Hindlimb muscle (tissue), 1 donor: ENCODE data around the gene BCAS3. TPM values are rescaled to one million over a fixed set of nuclear protein-coding genes. Genes with fewer than 3 reads are reported as not detected.

ENCODE experiments used
- DNase-seq: peaks from one replicate; pipeline ENCODE4 v3.0.0-alpha.2; 2013
- polyA plus RNA-seq: library from polyadenylated mRNA; unstranded; fragments of 120-200 nt; gene quantifications from one replicate; pipeline ENCODE4 v1.2.1, GENCODE V29; 2013; ENCODE audit not compliant: insufficient read length

The BCAS3 gene
- polyA plus RNA-seq, 1 donor, result 9.2 TPM

- no peak for DNase-seq
Measured at GRCh38 chr17:61073799-61074513, 396.3 kb downstream of the BCAS3 start.

- DNase-seq, result no peak
Measured at GRCh38 chr17:61075988-61076387, 398.3 kb downstream of the BCAS3 start.

GRCh38 chr17:61076621-61077031, 399.0 kb downstream of the BCAS3 start:
- no peak for DNase-seq

- no peak for DNase-seq
Measured at GRCh38 chr17:61081959-61082358, 404.3 kb downstream of the BCAS3 start.

GRCh38 chr17:61084260-61084659, 406.6 kb downstream of the BCAS3 start:
- no peak for DNase-seq

GRCh38 chr17:61087024-61087423, 409.4 kb downstream of the BCAS3 start:
- no peak for DNase-seq

- DNase-seq, result no peak
Measured at GRCh38 chr17:61088556-61088955, 410.9 kb downstream of the BCAS3 start.

GRCh38 chr17:61091096-61091495, 413.4 kb downstream of the BCAS3 start:
- DNase-seq, result no peak

GRCh38 chr17:61097781-61098180, 420.1 kb downstream of the BCAS3 start:
- no peak for DNase-seq

GRCh38 chr17:61106354-61106753, 428.7 kb downstream of the BCAS3 start:
- DNase-seq, result no peak

GRCh38 chr17:61116577-61116976, 438.9 kb downstream of the BCAS3 start:
- no peak for DNase-seq

- DNase-seq, result no peak
Measured at GRCh38 chr17:61117983-61118382, 440.3 kb downstream of the BCAS3 start.

GRCh38 chr17:61118871-61119270, 441.2 kb downstream of the BCAS3 start:
- DNase-seq, result no peak

GRCh38 chr17:61122326-61122913, 444.8 kb downstream of the BCAS3 start:
- DNase-seq, result no peak

- no peak for DNase-seq
Measured at GRCh38 chr17:61124562-61124961, 446.9 kb downstream of the BCAS3 start.

GRCh38 chr17:61126473-61127249, 449.0 kb downstream of the BCAS3 start:
- no peak for DNase-seq

GRCh38 chr17:61127960-61128359, 450.3 kb downstream of the BCAS3 start:
- DNase-seq, result no peak

GRCh38 chr17:61128661-61129115, 451.0 kb downstream of the BCAS3 start:
- no peak for DNase-seq

- no peak for DNase-seq
Measured at GRCh38 chr17:61129267-61130254, 451.9 kb downstream of the BCAS3 start.

GRCh38 chr17:61130330-61130729, 452.7 kb downstream of the BCAS3 start:
- no peak for DNase-seq

GRCh38 chr17:61131585-61131984, 453.9 kb downstream of the BCAS3 start:
- no peak for DNase-seq

GRCh38 chr17:61132524-61132923, 454.9 kb downstream of the BCAS3 start:
- no peak for DNase-seq
